ENCODE measurements around the gene TPD52L1.

DNA sequence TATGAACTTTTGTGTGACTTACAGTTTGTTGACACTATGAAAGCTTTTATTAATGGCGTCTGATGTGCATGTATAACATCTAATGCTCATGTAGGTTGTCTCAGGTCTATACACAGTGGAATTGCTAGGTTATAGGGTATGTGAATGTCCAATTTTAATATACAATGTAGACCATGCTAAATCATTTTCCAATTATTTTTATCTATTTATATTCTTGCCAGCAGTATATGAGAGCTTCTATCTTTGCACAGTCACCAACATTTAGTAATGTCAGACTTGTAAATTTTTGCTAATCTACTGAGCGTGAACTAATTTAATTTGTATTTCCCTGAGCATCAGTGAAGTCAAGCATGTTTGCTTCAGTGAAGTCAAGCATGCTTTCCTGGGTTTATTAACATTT lies 64.4 kb downstream of the TPD52L1 start:
- TF ChIP-seq, protein P1, sequence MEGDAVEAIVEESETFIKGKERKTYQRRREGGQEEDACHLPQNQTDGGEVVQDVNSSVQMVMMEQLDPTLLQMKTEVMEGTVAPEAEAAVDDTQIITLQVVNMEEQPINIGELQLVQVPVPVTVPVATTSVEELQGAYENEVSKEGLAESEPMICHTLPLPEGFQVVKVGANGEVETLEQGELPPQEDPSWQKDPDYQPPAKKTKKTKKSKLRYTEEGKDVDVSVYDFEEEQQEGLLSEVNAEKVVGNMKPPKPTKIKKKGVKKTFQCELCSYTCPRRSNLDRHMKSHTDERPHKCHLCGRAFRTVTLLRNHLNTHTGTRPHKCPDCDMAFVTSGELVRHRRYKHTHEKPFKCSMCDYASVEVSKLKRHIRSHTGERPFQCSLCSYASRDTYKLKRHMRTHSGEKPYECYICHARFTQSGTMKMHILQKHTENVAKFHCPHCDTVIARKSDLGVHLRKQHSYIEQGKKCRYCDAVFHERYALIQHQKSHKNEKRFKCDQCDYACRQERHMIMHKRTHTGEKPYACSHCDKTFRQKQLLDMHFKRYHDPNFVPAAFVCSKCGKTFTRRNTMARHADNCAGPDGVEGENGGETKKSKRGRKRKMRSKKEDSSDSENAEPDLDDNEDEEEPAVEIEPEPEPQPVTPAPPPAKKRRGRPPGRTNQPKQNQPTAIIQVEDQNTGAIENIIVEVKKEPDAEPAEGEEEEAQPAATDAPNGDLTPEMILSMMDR (IDR thresholded peaks at IDR 0.05): no peak
- no peak for TF ChIP-seq POLR2A (IDR thresholded peaks at IDR 0.05)

Data from testis (tissue), 2 donors.